Measurements from ENCODE around the gene GOLGA3. TPM values are rescaled to one million over a fixed set of nuclear protein-coding genes. Genes with fewer than 3 reads are reported as not detected.

The GOLGA3 gene
- total and polyA plus RNA-seq, 9 of the 15 experiments (the other 6 are each of a cell fraction or from before 2014, with no cell fraction given): 1.9 to 48.1 (median 18.4) TPM

GRCh38 chr12:132789099-132789471 is 39.6 kb downstream of the GOLGA3 start:
- H3K27me3 ChIP-seq (ENCODE audit: control insufficient read depth in 2 of 2, insufficient read depth in 2 of 2, low read length in 2 of 2): no peaks in the 10 kb centered on the region
- no peak for FAIRE-seq
- H3K36me3 ChIP-seq (ENCODE audit: control insufficient read depth, insufficient read depth, low read length): peaks cover 63% of the 10 kb centered on the region; the same call in 2 of the 3 replicates
- in situ Hi-C loops (cut with MboI): no loop called here
- BruUV-seq (replicated peaks): no TSS peak
- no peaks in the 10 kb centered on the region for H4K20me1 ChIP-seq (replicated peaks; ENCODE audit: control insufficient read depth, insufficient read depth, low read length)
- H3K4me1 ChIP-seq (replicated peaks in 1 of 2; ENCODE audit: control insufficient read depth in 2 of 2, insufficient read depth in 2 of 2, low read length in 2 of 2): peaks cover 0 to 7% of the 10 kb centered on the region in 2 experiments; a peak in 1 of 5 replicates
- TF ChIP-seq CHCHD3 (CRISPR knock-in tag; IDR thresholded peaks at IDR 0.05) (no peak), ZNF239 (CRISPR knock-in tag; IDR thresholded peaks at IDR 0.05) (no peak), ZBTB8A (IDR thresholded peaks at IDR 0.05; ENCODE audit: partially characterized antibody) (no peak), SETDB1 (IDR thresholded peaks at IDR 0.05; ENCODE audit: low read length) (no peak), SMARCC2 (IDR thresholded peaks at IDR 0.05; ENCODE audit: low read depth) (no peak), MTA1 (IDR thresholded peaks at IDR 0.05; ENCODE audit: borderline replicate concordance) (no peak), BRD9 (IDR thresholded peaks at IDR 0.05; ENCODE audit: low read depth, partially characterized antibody) (no peak), BDP1 (IDR thresholded peaks at IDR 0.05; ENCODE audit: insufficient read depth, insufficient read length) (no peak), ZBTB2 (IDR thresholded peaks at IDR 0.05) (no peak), ARID1B (IDR thresholded peaks at IDR 0.05) (no peak), POLR2G (IDR thresholded peaks at IDR 0.05; ENCODE audit: low read depth, low read length) (no peak), ZNF512 (tag; IDR thresholded peaks at IDR 0.05) (no peak), PTBP1 (IDR thresholded peaks at IDR 0.05; ENCODE audit: low read depth, low read length) (no peak)
- TF ChIP-seq, protein P1, sequence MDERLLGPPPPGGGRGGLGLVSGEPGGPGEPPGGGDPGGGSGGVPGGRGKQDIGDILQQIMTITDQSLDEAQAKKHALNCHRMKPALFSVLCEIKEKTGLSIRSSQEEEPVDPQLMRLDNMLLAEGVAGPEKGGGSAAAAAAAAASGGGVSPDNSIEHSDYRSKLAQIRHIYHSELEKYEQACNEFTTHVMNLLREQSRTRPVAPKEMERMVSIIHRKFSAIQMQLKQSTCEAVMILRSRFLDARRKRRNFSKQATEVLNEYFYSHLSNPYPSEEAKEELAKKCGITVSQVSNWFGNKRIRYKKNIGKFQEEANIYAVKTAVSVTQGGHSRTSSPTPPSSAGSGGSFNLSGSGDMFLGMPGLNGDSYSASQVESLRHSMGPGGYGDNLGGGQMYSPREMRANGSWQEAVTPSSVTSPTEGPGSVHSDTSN (CRISPR knock-in tag; IDR thresholded peaks at IDR 0.05; ENCODE audit: low read depth): no peak
- TF ChIP-seq, protein P1 (tag; conservative IDR thresholded peaks at IDR 0.05; ENCODE audit: low read depth): no peak
- TF ChIP-seq, protein P2, sequence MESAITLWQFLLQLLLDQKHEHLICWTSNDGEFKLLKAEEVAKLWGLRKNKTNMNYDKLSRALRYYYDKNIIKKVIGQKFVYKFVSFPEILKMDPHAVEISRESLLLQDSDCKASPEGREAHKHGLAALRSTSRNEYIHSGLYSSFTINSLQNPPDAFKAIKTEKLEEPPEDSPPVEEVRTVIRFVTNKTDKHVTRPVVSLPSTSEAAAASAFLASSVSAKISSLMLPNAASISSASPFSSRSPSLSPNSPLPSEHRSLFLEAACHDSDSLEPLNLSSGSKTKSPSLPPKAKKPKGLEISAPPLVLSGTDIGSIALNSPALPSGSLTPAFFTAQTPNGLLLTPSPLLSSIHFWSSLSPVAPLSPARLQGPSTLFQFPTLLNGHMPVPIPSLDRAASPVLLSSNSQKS (CRISPR knock-in tag; IDR thresholded peaks at IDR 0.05): no peak
- H3K4me2 ChIP-seq (ENCODE audit: insufficient read depth, low read length): no peak overlapping the region
- POLR2A ChIA-PET: interaction anchor here (0.6 to 1.0 kb wide), 2 partner anchors 9 to 33 kb away, joined by 3 to 4 read pairs; no protein-coding TSS in a partner anchor
- no peak for ATAC-seq
- 97% methylated on average over 18 of the region's 21 CpGs for WGBS (ENCODE audit: insufficient coverage, low coverage, missing lambda C conversion rate)
- H3K4me3 ChIP-seq: no peak overlapping the region
- no peaks in the 10 kb centered on the region for H3K9me1 ChIP-seq (ENCODE audit: control insufficient read depth, insufficient read depth, low read length)
- intact Hi-C loops (cut with micrococcal nuclease): no loop called here
- DNase-seq (ENCODE audit: extremely low read depth in 1 of 4, low spot score in 3 of 4): no peak
- no peak overlapping the region for H3K27ac ChIP-seq (ENCODE audit: extremely low read depth, low read depth, low read length)
- no peaks in the 10 kb centered on the region for H3K9me3 ChIP-seq (replicated peaks; ENCODE audit: control insufficient read depth, insufficient read depth, low read depth, low read length)
- CTCF ChIA-PET (ENCODE audit: low intra/inter-chr PET ratio): no interaction called here
- no peaks in the 10 kb centered on the region; the same call in 2 of the 3 replicates for H3K79me2 ChIP-seq (ENCODE audit: control insufficient read depth, insufficient read depth, low read length)
- no peak overlapping the region for H2AFZ ChIP-seq (ENCODE audit: low read depth, low read length)
- no peak overlapping the region for H3K9ac ChIP-seq (ENCODE audit: insufficient read depth in 1 of 2, low read depth in 2 of 2, low read length in 2 of 2)
